WERI-Rb-1 (cell line): Measurements from ENCODE around the gene PCNA.

ENCODE experiments used
- DNase-seq: peaks from one replicate; pipeline ENCODE4 v3.0.0-alpha.2; 2020
- H3K27ac ChIP-seq: fragments of 250-450 bp; sonication (Bioruptor Pico); 2 replicates; pipeline ENCODE4 v1.5.1; 2020; ENCODE audit warnings: mild to moderate bottlenecking, moderate library complexity
- H3K27me3 ChIP-seq: fragments of 250-450 bp; sonication (Bioruptor Pico); 2 replicates; pipeline ENCODE4 v1.5.1; 2021; ENCODE audit warnings: mild to moderate bottlenecking, low read depth, moderate library complexity; ENCODE audit not compliant: insufficient read depth, severe bottlenecking
- H3K36me3 ChIP-seq: fragments of 250-450 bp; sonication (Bioruptor Pico); 2 replicates; pipeline ENCODE4 v1.5.1; 2020; ENCODE audit warnings: mild to moderate bottlenecking, moderate library complexity
- H3K4me3 ChIP-seq: 2 replicates; pipeline ENCODE4 v1.5.1; 2011; ENCODE audit warnings: low read depth, mild to moderate bottlenecking, control low read depth, low read length
- H3K9me3 ChIP-seq: fragments of 250-450 bp; sonication (Bioruptor Pico); 2 replicates; pipeline ENCODE4 v1.5.1; 2021; ENCODE audit warnings: mild to moderate bottlenecking, moderate library complexity; ENCODE audit not compliant: severe bottlenecking
- CTCF ChIP-seq: IDR thresholded peaks from 2 replicates; pipeline ENCODE4 v1.5.1; 2011; ENCODE audit warnings: low read depth, mild to moderate bottlenecking, control low read depth, inconsistent platforms, low read length

Gene PCNA

GRCh38 chr20:5153152-5153467 is 33.4 kb upstream of the PCNA start:
- Histone ChIP-seq H3K36me3 (no peaks in the 10 kb centered on the region; the same call in 1 of the 2 replicates), H3K4me3 (no peak overlapping the region), H3K9me3 (no peaks in the 10 kb centered on the region), H3K27me3 (no peaks in the 10 kb centered on the region), H3K27ac (no peak overlapping the region)
- no peak for DNase-seq
- no peak for TF ChIP-seq CTCF

- DNase-seq: no peak
- no peak overlapping the region for H3K27ac ChIP-seq
Measured at GRCh38 chr20:5150226-5151076, 30.7 kb upstream of the PCNA start.

GRCh38 chr20:5149892-5150225 is 30.1 kb upstream of the PCNA start:
- Histone ChIP-seq H3K27ac (no peak overlapping the region), H3K9me3 (no peaks in the 10 kb centered on the region), H3K4me3 (no peak overlapping the region), H3K36me3 (no peaks in the 10 kb centered on the region; the same call in 1 of the 2 replicates), H3K27me3 (no peaks in the 10 kb centered on the region)
- TF ChIP-seq CTCF: no peak
- no peak for DNase-seq

More at GRCh38 chr20:5150226-5151076, 30.7 kb upstream of the PCNA start:
- Histone ChIP-seq H3K27me3 (no peaks in the 10 kb centered on the region), H3K36me3 (no peaks in the 10 kb centered on the region; the same call in 1 of the 2 replicates), H3K4me3 (no peak overlapping the region), H3K9me3 (no peaks in the 10 kb centered on the region)
- no peak for TF ChIP-seq CTCF

GRCh38 chr20:5148581-5148980 is 28.8 kb upstream of the PCNA start:
- no peak for DNase-seq
- H3K27me3 ChIP-seq: no peaks in the 10 kb centered on the region
- no peak for TF ChIP-seq CTCF
- H3K4me3 ChIP-seq: no peak overlapping the region
- no peaks in the 10 kb centered on the region for H3K9me3 ChIP-seq
- H3K27ac ChIP-seq: no peak overlapping the region
- H3K36me3 ChIP-seq: no peaks in the 10 kb centered on the region

- Histone ChIP-seq H3K27ac (no peak overlapping the region), H3K9me3 (no peaks in the 10 kb centered on the region), H3K27me3 (no peaks in the 10 kb centered on the region), H3K4me3 (no peak overlapping the region), H3K36me3 (no peaks in the 10 kb centered on the region)
- no peak for TF ChIP-seq CTCF
- DNase-seq: no peak
Measured at GRCh38 chr20:5146871-5147592, 27.3 kb upstream of the PCNA start.
